K562 (cell line): ENCODE results near the gene TXNRD3. TPM values are rescaled to one million over a fixed set of nuclear protein-coding genes. Genes with fewer than 3 reads are reported as not detected.

ENCODE experiments used
- ATAC-seq: fragments of 200-7000 bp; cut with Tn5 transposase; 3 replicates; pipeline ENCODE4 v1.9.1; 2020; ENCODE audit warnings: moderate library complexity
- BruUV-seq: library from RNA; stranded (reverse); fragments of 400-500 nt; replicated peaks from 2 replicates; lab custom pipeline; 2021; lab: Mats Ljungman, UMichigan
- CTCF ChIA-PET: fragments of 300-600 bp; formaldehyde crosslinking; extraction: SDS; loops from one replicate; lab custom pipeline; 2021; ENCODE audit warnings: low intra/inter-chr PET ratio; lab: Yijun Ruan, JAX
- POLR2A ChIA-PET: fragments of 300-600, 350-650 bp; sonication (Branson Sonifier 250); formaldehyde crosslinking; extraction: SDS; loops from one replicate; lab custom pipeline; 2021; ENCODE audit warnings: antibody characterized with exemption, inconsistent platforms; lab: Yijun Ruan, JAX
- DNase-seq, 4 experiments: peaks; one replicate each; pipeline versions ENCODE4 v3.0.0 to v3.0.0-alpha.2; 2011 to 2018; ENCODE audit warnings: low spot score in 3 of 4, mixed read lengths in 3 of 4; ENCODE audit errors: extremely low read depth in 1 of 4
- FAIRE-seq: peaks from 2 replicates; lab custom pipeline; 2011; peaks lifted over from hg19 to GRCh38; lab: Jason Lieb, UNC
- H2AFZ ChIP-seq: 2 replicates; pipeline ENCODE4 v1.6.0; 2011; ENCODE audit warnings: low read depth, low read length, control low read depth, inconsistent platforms
- H3K27ac ChIP-seq: fragments of 200-600 bp; 3 replicates; pipeline ENCODE4 v1.8.0; 2011; ENCODE audit warnings: low read depth, mild to moderate bottlenecking, control low read depth, inconsistent platforms, low read length, moderate library complexity, mixed read lengths; ENCODE audit errors: extremely low read depth
- H3K27me3 ChIP-seq, 2 experiments: fragments of 300-600 bp in 1 of 2; 2 replicates in 1 of 2; 3 replicates in 1 of 2; pipeline versions ENCODE4 v1.6.0 to v1.8.0; 2011; ENCODE audit warnings: inconsistent platforms in 2 of 2, low read length in 2 of 2, mild to moderate bottlenecking in 1 of 2, mixed read lengths in 1 of 2, moderate library complexity in 1 of 2; ENCODE audit not compliant: control insufficient read depth in 2 of 2, insufficient read depth in 2 of 2
- H3K36me3 ChIP-seq: fragments of 300-600 bp; 3 replicates; pipeline ENCODE4 v1.8.0; 2011; ENCODE audit warnings: mild to moderate bottlenecking, low read length, inconsistent platforms; ENCODE audit not compliant: control insufficient read depth, insufficient read depth
- H3K4me1 ChIP-seq, 2 experiments: fragments of 200-600 bp in 1 of 2; replicated peaks in 1 of 2; 2 replicates in 1 of 2; 3 replicates in 1 of 2; pipeline versions ENCODE4 v1.5.1 to v1.8.0; 2011; ENCODE audit warnings: inconsistent platforms in 2 of 2, low read length in 2 of 2, mild to moderate bottlenecking in 1 of 2, mixed read lengths in 1 of 2, moderate library complexity in 1 of 2; ENCODE audit not compliant: control insufficient read depth in 2 of 2, insufficient read depth in 2 of 2
- H3K4me2 ChIP-seq: 2 replicates; pipeline ENCODE4 v1.6.1; 2011; ENCODE audit warnings: low read length, control low read depth, inconsistent platforms, mixed read lengths; ENCODE audit not compliant: insufficient read depth
- H3K4me3 ChIP-seq: fragments of 200-600 bp; sonication (generic), shearing (Covaris generic); 2 replicates; pipeline ENCODE4 v1.5.1; 2016; ENCODE audit warnings: control low read depth, inconsistent platforms
- H3K79me2 ChIP-seq: fragments of 200-600 bp; 3 replicates; pipeline ENCODE4 v1.8.0; 2011; ENCODE audit warnings: low read length, inconsistent platforms; ENCODE audit not compliant: control insufficient read depth, insufficient read depth
- H3K9ac ChIP-seq, 2 experiments: 2 replicates each; pipeline versions ENCODE4 v1.6.0 to v1.6.1; 2011; ENCODE audit warnings: low read depth in 2 of 2, low read length in 2 of 2, control low read depth in 1 of 2, inconsistent platforms in 1 of 2, mild to moderate bottlenecking in 1 of 2, mixed read lengths in 1 of 2; ENCODE audit not compliant: insufficient read depth in 1 of 2
- H3K9me1 ChIP-seq: one replicate; pipeline ENCODE4 v1.6.0; 2011; ENCODE audit warnings: inconsistent platforms, mild to moderate bottlenecking, low read length, moderate library complexity; ENCODE audit not compliant: control insufficient read depth, insufficient read depth
- H3K9me3 ChIP-seq: replicated peaks from 2 replicates; pipeline ENCODE4 v1.5.1; 2011; ENCODE audit warnings: low read depth, low read length, inconsistent platforms; ENCODE audit not compliant: control insufficient read depth, insufficient read depth
- H4K20me1 ChIP-seq: replicated peaks from 2 replicates; pipeline ENCODE4 v1.6.1; 2011; ENCODE audit warnings: low read length, inconsistent platforms, mixed read lengths; ENCODE audit not compliant: control insufficient read depth, insufficient read depth
- ATF3 ChIP-seq, 2 experiments: fragments of 450-650 bp in 1 of 2; sonication (generic) in 1 of 2; formaldehyde crosslinking in 1 of 2; IDR thresholded peaks in 1 of 2; conservative IDR thresholded peaks in 1 of 2; 2 replicates each; pipeline versions ENCODE4 v1.6.1 to v1.8.1; 2016 to 2023; ENCODE audit warnings: mild to moderate bottlenecking in 2 of 2, moderate library complexity in 2 of 2, inconsistent platforms in 1 of 2, missing genetic modification reagents in 1 of 2
- BCLAF1 ChIP-seq, 2 experiments: fragments of 450-650 bp in 1 of 2; IDR thresholded peaks; 2 replicates each; pipeline ENCODE4 v1.6.1; 2011 to 2017; ENCODE audit warnings: low read depth in 2 of 2, antibody characterized with exemption in 1 of 2, borderline replicate concordance in 1 of 2, low read length in 1 of 2, mild to moderate bottlenecking in 1 of 2, mixed read lengths in 1 of 2; ENCODE audit not compliant: control insufficient read depth in 1 of 2
- BRD9 ChIP-seq: fragments of 450-650 bp; IDR thresholded peaks from 2 replicates; pipeline ENCODE4 v1.6.1; 2018; ENCODE audit warnings: low read depth; ENCODE audit not compliant: partially characterized antibody
- DDX20 ChIP-seq: fragments of 450-650 bp; IDR thresholded peaks from 2 replicates; pipeline ENCODE4 v1.6.1; 2016; ENCODE audit warnings: missing genetic modification characterization, low read depth, mild to moderate bottlenecking, missing compliant biosample characterization, moderate library complexity
- HDAC2 ChIP-seq: fragments of 450-650 bp; IDR thresholded peaks from 2 replicates; pipeline ENCODE4 v1.6.1; 2016; ENCODE audit warnings: mild to moderate bottlenecking
- HDAC6 ChIP-seq: IDR thresholded peaks from 2 replicates; pipeline ENCODE4 v1.6.1; 2012; ENCODE audit warnings: low read depth, mild to moderate bottlenecking, control low read depth, inconsistent platforms, low read length, moderate library complexity
- NELFE ChIP-seq: IDR thresholded peaks from 2 replicates; pipeline ENCODE4 v1.6.1; 2011; ENCODE audit warnings: mild to moderate bottlenecking; ENCODE audit not compliant: insufficient read depth, insufficient read length
- PHB2 ChIP-seq: fragments of 450-650 bp; IDR thresholded peaks from 2 replicates; pipeline ENCODE4 v1.6.1; 2017; ENCODE audit warnings: low read depth
- PKNOX1 ChIP-seq: fragments of 450-650 bp; IDR thresholded peaks from 2 replicates; pipeline ENCODE4 v1.6.1; 2016
- RBM34 ChIP-seq: fragments of 200-400 bp; formaldehyde crosslinking; IDR thresholded peaks from 2 replicates; pipeline ENCODE4 v1.6.1; 2018; ENCODE audit warnings: low read length, borderline replicate concordance; ENCODE audit not compliant: insufficient read depth
- SAFB ChIP-seq: fragments of 200-400 bp; formaldehyde crosslinking; IDR thresholded peaks from 2 replicates; pipeline ENCODE4 v1.6.1; 2017; ENCODE audit warnings: low read depth, low read length, borderline replicate concordance
- TSC22D4 ChIP-seq: fragments of 450-650 bp; IDR thresholded peaks from 2 replicates; pipeline ENCODE4 v1.6.1; 2016; ENCODE audit warnings: missing genetic modification characterization, missing biosample characterization, control low read depth
- ZNF699 ChIP-seq: fragments of 250-450 bp; sonication (Bioruptor Pico); IDR thresholded peaks from 2 replicates; pipeline ENCODE4 v1.8.0; 2021; ENCODE audit warnings: mild to moderate bottlenecking, moderate library complexity; ENCODE audit not compliant: insufficient replicate concordance
- WGBS: fragments of 100-300 bp; shearing (Covaris generic); methylation state at CpG from one replicate; pipeline ENCODE4 v1.1.6; 2016; ENCODE audit warnings: low coverage, mixed read lengths; ENCODE audit not compliant: insufficient coverage; ENCODE audit errors: missing lambda C conversion rate; 5-methylcytosine and 5-hydroxymethylcytosine counted together
- in situ Hi-C: fragments of 300-500 bp; cut with MboI; formaldehyde crosslinking; loops from 4 replicates; pipeline ENCODE4 v1.15.0; 2018; ENCODE audit warnings: inconsistent platforms, mixed read lengths
- intact Hi-C: fragments of 100-400 bp; cut with micrococcal nuclease; formaldehyde crosslinking; loops from 2 replicates; pipeline ENCODE4 v1.14.2; 2022
- polyA plus RNA-seq, 8 experiments: library from polyadenylated mRNA; depleted of rRNA in 4 of 8; stranded (reverse) in 5 of 8; unstranded in 3 of 8; fragments of >200 nt; fragmentation: Nextera tagmentation in 2 of 8; fragmentation: Illumina TruSeq in 1 of 8; extraction: Ambion mirVana in 2 of 8; extraction: Trizol in 1 of 8; gene quantifications; 2 replicates each; pipeline versions ENCODE4 v1.2.1 to v1.2.3, GENCODE V29; 2011 to 2014; ENCODE audit warnings: inconsistent platforms in 1 of 8, missing spikeins in 1 of 8
- total RNA-seq, 7 experiments: library from RNA; depleted of rRNA in 6 of 7; stranded (reverse); fragments of >200 nt in 6 of 7; fragmentation: Illumina TruSeq in 2 of 7; extraction: Trizol in 2 of 7; gene quantifications; 2 replicates each; pipeline versions ENCODE4 v1.2.1 to v1.2.3, GENCODE V29; 2011 to 2021; ENCODE audit warnings: low replicate concordance in 1 of 7
- TF ChIP-seq, protein P1 (sequence below): fragments of 250-450 bp; sonication (Bioruptor Pico); IDR thresholded peaks from 2 replicates; pipeline ENCODE4 v1.4.0; 2020; ENCODE audit warnings: borderline replicate concordance

The TXNRD3 gene
- total and polyA plus RNA-seq, 9 of the 15 experiments (the other 6 are each of a cell fraction or from before 2014, with no cell fraction given), result 0.96 to 2.3 (median 1.7) TPM

DNA sequence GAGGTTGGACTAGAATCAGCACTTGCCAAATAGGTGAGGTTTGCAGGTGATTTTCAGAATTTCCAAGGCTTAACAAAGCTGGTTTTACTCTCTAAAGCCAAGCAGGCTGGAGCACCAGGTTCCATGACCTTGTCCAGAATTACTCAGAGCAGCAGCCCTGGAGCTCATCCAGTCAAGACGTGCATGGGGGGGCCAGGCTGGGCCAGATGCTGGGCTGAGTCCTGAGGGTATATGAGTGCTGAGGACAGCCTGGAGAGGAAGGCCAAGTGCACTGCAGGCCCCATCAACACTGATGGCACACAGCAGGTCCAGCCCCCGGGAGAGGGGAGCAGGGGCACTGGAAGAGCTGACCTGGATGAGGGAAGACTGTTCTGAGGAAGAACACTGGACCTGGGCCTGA, 3.0 kb upstream of the TXNRD3 start:
- no peak overlapping the region for H3K4me2 ChIP-seq
- H3K27me3 ChIP-seq, result peaks cover 0 to 31% of the 10 kb centered on the region in 2 experiments; a peak in 2 of 5 replicates
- no peak overlapping the region for H3K27ac ChIP-seq
- ChIA-PET POLR2A (interaction anchor here (1.1 kb wide), 1 partner anchor 10 kb away, joined by 4 read pairs; no protein-coding TSS in a partner anchor), CTCF (no interaction called here)
- no peaks in the 10 kb centered on the region for H4K20me1 ChIP-seq
- H3K9me1 ChIP-seq, result no peaks in the 10 kb centered on the region
- BruUV-seq, result no TSS peak
- H3K9me3 ChIP-seq, result no peaks in the 10 kb centered on the region
- no peak overlapping the region for H2AFZ ChIP-seq
- no peak for TF ChIP-seq NELFE
- TF ChIP-seq, protein P1, sequence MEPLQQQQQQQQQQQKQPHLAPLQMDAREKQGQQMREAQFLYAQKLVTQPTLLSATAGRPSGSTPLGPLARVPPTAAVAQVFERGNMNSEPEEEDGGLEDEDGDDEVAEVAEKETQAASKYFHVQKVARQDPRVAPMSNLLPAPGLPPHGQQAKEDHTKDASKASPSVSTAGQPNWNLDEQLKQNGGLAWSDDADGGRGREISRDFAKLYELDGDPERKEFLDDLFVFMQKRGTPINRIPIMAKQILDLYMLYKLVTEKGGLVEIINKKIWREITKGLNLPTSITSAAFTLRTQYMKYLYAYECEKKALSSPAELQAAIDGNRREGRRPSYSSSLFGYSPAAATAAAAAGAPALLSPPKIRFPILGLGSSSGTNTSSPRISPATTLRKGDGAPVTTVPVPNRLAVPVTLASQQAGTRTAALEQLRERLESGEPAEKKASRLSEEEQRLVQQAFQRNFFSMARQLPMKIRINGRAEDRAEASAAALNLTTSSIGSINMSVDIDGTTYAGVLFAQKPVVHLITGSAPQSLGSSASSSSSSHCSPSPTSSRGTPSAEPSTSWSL, result no peak
- TF ChIP-seq SAFB, result no peak
- TF ChIP-seq DDX20, result no peak
- no peak for TF ChIP-seq RBM34
- TF ChIP-seq ATF3 (IDR thresholded peaks at IDR 0.05), result no peak
- TF ChIP-seq ATF3 (CRISPR knock-in tag; conservative IDR thresholded peaks at IDR 0.05), result no peak
- no peak for TF ChIP-seq TSC22D4 (tag)
- TF ChIP-seq PKNOX1, result no peak
- no peak for TF ChIP-seq PHB2
- no peak for TF ChIP-seq BRD9
- no peak for TF ChIP-seq ZNF699 (CRISPR knock-in tag)
- TF ChIP-seq BCLAF1 (IDR thresholded peaks at IDR 0.05; ENCODE audit: borderline replicate concordance in 1 of 2, control insufficient read depth in 1 of 2, low read depth in 2 of 2, low read length in 1 of 2), result no peak
- no peak for TF ChIP-seq HDAC6
- no peak for TF ChIP-seq HDAC2
- intact Hi-C loops (no loop called here), in situ Hi-C loops (no loop called here)
- H3K9ac ChIP-seq, result no peak overlapping the region
- DNase-seq (no peak), FAIRE-seq (no peak), ATAC-seq (no peak)
- H3K4me3 ChIP-seq, result no peak overlapping the region
- WGBS, result 0% methylated on average over 2 of the region's 2 CpGs
- H3K36me3 ChIP-seq, result no peaks in the 10 kb centered on the region
- no peaks in the 10 kb centered on the region for H3K79me2 ChIP-seq
- H3K4me1 ChIP-seq, result peaks cover 0 to 8% of the 10 kb centered on the region in 2 experiments; a peak in 2 of 5 replicates
